ENCODE data around the gene UNC13A.

Gene UNC13A

DNA sequence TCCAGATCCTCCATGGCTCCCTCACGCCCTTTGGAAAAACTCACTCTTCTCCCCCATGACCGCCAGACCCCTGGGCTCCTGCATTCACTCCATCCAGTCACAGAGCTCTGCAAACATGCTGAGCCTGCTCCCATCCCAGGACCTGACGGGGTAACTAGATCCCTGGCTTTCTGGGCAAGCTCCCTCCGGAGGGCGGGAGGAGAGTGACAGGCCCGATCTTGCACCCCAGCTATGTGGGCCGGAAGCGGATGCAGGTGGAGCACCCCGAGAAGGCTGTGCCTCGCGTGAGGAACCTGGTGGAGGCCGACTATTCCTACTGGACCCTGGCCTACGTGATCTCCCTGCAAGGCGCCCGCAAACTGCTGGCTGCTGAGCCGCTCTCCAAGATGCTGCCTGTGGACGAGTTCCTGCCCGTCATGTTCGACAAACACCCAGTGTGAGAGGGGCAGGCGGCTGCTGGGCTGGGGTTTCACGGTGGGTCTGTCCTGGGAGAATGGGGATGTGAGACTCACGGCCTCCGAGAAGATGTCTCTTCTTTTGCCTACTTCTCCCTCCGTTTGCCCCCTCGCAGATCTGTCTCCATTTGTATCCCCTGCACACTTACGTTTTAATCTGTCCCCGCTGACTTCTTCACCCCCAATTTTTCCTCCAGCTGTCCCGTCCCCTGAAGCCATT is 107.5 kb downstream of the UNC13A start:
- Histone ChIP-seq H3K27ac (replicated peaks) (no peak overlapping the region), H3K4me3 (replicated peaks; ENCODE audit: insufficient read depth, low read length) (no peak overlapping the region), H3K27me3 (ENCODE audit: insufficient read depth, poor library complexity, severe bottlenecking) (no peaks in the 10 kb centered on the region)
- TF ChIP-seq, protein P1, sequence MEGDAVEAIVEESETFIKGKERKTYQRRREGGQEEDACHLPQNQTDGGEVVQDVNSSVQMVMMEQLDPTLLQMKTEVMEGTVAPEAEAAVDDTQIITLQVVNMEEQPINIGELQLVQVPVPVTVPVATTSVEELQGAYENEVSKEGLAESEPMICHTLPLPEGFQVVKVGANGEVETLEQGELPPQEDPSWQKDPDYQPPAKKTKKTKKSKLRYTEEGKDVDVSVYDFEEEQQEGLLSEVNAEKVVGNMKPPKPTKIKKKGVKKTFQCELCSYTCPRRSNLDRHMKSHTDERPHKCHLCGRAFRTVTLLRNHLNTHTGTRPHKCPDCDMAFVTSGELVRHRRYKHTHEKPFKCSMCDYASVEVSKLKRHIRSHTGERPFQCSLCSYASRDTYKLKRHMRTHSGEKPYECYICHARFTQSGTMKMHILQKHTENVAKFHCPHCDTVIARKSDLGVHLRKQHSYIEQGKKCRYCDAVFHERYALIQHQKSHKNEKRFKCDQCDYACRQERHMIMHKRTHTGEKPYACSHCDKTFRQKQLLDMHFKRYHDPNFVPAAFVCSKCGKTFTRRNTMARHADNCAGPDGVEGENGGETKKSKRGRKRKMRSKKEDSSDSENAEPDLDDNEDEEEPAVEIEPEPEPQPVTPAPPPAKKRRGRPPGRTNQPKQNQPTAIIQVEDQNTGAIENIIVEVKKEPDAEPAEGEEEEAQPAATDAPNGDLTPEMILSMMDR (IDR thresholded peaks at IDR 0.05; ENCODE audit: insufficient read depth, low read length) = no peak
- TF ChIP-seq POLR2AphosphoS5 (IDR thresholded peaks at IDR 0.05; ENCODE audit: low read depth) (no peak), SPI1 (IDR thresholded peaks at IDR 0.05; ENCODE audit: borderline replicate concordance, low read depth) (no peak), GABPA (IDR thresholded peaks at IDR 0.05; ENCODE audit: low read depth) (no peak)
- TF ChIP-seq, protein P2, sequence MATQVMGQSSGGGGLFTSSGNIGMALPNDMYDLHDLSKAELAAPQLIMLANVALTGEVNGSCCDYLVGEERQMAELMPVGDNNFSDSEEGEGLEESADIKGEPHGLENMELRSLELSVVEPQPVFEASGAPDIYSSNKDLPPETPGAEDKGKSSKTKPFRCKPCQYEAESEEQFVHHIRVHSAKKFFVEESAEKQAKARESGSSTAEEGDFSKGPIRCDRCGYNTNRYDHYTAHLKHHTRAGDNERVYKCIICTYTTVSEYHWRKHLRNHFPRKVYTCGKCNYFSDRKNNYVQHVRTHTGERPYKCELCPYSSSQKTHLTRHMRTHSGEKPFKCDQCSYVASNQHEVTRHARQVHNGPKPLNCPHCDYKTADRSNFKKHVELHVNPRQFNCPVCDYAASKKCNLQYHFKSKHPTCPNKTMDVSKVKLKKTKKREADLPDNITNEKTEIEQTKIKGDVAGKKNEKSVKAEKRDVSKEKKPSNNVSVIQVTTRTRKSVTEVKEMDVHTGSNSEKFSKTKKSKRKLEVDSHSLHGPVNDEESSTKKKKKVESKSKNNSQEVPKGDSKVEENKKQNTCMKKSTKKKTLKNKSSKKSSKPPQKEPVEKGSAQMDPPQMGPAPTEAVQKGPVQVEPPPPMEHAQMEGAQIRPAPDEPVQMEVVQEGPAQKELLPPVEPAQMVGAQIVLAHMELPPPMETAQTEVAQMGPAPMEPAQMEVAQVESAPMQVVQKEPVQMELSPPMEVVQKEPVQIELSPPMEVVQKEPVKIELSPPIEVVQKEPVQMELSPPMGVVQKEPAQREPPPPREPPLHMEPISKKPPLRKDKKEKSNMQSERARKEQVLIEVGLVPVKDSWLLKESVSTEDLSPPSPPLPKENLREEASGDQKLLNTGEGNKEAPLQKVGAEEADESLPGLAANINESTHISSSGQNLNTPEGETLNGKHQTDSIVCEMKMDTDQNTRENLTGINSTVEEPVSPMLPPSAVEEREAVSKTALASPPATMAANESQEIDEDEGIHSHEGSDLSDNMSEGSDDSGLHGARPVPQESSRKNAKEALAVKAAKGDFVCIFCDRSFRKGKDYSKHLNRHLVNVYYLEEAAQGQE (IDR thresholded peaks at IDR 0.05; ENCODE audit: insufficient replicate concordance, low read depth) = no peak
- no peak for DNase-seq (ENCODE audit: low read depth in 1 of 2, low spot score in 1 of 2)

DNA sequence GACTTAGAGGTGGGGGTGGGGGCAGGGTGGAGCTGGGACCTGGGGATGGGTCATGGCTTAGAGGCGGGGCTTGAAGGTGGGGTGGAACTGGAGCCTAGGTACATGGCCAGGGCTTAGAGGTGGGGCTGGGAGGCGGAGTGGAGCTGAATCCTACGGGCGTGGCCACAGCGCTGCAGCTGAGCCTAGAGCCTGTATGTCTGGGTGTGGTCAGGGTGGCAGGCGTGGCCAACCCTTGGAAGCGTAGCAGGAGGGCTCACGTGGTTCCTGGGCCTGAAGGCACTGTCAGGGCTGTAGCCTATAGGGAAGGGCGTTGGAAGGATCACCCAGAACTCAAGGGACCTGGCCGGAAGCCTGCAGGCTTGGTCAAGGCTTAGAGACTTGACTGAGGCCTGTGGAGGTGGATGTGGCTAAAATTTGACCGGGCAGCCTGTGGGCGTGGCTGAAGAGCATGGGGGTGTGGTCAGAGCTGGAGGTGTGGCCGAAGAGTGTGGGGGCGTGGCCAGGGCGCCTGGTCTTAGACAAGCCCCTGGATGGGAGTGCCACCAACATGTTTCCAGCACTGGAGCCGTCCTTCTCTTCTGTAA is 108.4 kb downstream of the UNC13A start:
- H3K27ac ChIP-seq (replicated peaks) = no peak overlapping the region
- TF ChIP-seq SPI1 (IDR thresholded peaks at IDR 0.05; ENCODE audit: borderline replicate concordance, low read depth) (no peak), POLR2AphosphoS5 (IDR thresholded peaks at IDR 0.05; ENCODE audit: low read depth) (no peak; the same call in 1 of the 2 replicates), GABPA (IDR thresholded peaks at IDR 0.05; ENCODE audit: low read depth) (no peak)
- TF ChIP-seq, protein P2 (IDR thresholded peaks at IDR 0.05; ENCODE audit: insufficient replicate concordance, low read depth) = no peak
- TF ChIP-seq, protein P1 (IDR thresholded peaks at IDR 0.05; ENCODE audit: insufficient read depth, low read length) = no peak
- DNase-seq (ENCODE audit: low read depth in 1 of 2, low spot score in 1 of 2) = peak in 1 of 2 experiments; percentile 36

DNA sequence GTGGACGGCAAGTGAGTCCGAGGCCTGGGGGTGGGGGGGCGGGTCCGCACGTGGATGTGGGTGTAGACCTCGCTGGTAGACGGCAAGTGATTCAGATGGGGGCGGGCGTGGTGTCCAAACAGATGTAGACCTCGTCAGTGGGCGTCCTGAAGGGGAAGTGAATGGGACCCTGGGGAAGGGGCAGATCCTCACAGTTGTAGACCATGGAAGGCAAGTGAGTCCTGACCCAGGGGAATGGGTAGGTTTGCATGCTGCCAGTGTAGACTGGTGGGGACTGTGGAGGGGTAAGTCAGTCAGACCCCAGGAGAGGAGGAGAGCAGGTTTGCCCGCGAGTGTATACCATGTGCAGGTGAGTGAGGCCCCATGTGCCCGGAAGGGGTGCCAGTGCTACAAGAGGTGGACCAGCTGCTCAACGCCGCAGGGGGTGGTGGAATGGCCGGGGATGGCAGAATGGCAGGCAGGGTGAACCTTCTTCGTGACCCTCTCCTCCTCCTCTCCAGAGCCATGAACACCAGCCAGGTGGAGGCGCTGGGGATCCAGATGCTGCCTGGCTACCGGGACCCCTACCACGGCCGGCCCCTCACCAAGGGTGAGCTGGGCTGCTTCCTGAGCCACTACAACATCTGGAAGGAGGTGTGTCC is 110.6 kb downstream of the UNC13A start:
- DNase-seq (ENCODE audit: low read depth in 1 of 2, low spot score in 1 of 2) = no peak
- TF ChIP-seq, protein P2 (IDR thresholded peaks at IDR 0.05; ENCODE audit: insufficient replicate concordance, low read depth) = no peak
- TF ChIP-seq POLR2AphosphoS5 (IDR thresholded peaks at IDR 0.05; ENCODE audit: low read depth) = no peak
- TF ChIP-seq GABPA (IDR thresholded peaks at IDR 0.05; ENCODE audit: low read depth) = no peak
- Histone ChIP-seq H3K27ac (replicated peaks) (no peak overlapping the region), H3K27me3 (ENCODE audit: insufficient read depth, poor library complexity, severe bottlenecking) (no peaks in the 10 kb centered on the region), H3K4me3 (replicated peaks; ENCODE audit: insufficient read depth, low read length) (no peak overlapping the region)

More for the DNA sequence above, 108.4 kb downstream of the UNC13A start:
- Histone ChIP-seq H3K4me3 (replicated peaks; ENCODE audit: insufficient read depth, low read length) (no peak overlapping the region), H3K27me3 (ENCODE audit: insufficient read depth, poor library complexity, severe bottlenecking) (no peaks in the 10 kb centered on the region)

Measured in HL-60 (cell line).